AG09309 (cell line): ENCODE data around the gene ZNRF3.

Experiments
- DNase-seq: peaks from one replicate; pipeline ENCODE4 v3.0.0-alpha.2; 2010; ENCODE audit warnings: low read depth
- H3K4me3 ChIP-seq: 2 replicates; pipeline ENCODE4 v1.5.1; 2011; ENCODE audit warnings: mild to moderate bottlenecking, low read depth, low read length, moderate library complexity; ENCODE audit not compliant: control insufficient read depth
- TF ChIP-seq, protein P1 (sequence below): IDR thresholded peaks from 2 replicates; pipeline ENCODE4 v1.5.1; 2011; ENCODE audit warnings: mild to moderate bottlenecking, low read depth, low read length, inconsistent platforms; ENCODE audit not compliant: insufficient read depth, control insufficient read depth; ENCODE audit errors: missing control alignments

Gene ZNRF3

DNA sequence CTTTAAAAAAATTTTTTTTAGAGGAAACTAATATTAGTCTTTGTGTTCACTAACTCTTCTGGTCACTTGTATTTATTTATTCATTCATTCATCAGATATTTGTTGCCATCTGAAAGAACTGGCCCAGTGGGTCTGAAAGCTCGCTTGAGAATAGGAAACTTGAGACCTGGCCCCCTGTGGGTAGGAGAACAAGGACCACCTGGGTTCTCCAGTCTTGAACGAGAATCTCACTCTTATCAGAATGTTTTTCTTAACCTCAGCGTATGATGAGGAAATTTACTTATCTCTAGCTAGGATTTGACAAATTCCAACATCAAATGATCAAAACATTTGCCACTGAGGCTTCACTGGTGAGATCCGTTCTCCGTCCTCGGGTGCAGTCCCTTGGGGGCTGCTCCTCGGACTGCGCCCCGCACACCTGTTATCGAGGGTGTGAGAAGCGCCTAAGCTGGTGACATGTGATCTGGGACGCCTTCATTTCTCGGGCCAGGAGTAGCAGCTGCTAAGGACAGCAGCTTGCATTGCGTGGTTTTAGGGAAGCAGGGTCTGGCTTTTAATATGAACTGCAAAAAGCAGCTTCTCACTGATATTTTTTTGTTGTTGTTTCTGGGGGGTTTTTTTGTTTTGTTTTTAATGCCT, 171.9 kb downstream of the ZNRF3 start:
- DNase-seq = no peak
- H3K4me3 ChIP-seq = no peak overlapping the region
- TF ChIP-seq, protein P1, sequence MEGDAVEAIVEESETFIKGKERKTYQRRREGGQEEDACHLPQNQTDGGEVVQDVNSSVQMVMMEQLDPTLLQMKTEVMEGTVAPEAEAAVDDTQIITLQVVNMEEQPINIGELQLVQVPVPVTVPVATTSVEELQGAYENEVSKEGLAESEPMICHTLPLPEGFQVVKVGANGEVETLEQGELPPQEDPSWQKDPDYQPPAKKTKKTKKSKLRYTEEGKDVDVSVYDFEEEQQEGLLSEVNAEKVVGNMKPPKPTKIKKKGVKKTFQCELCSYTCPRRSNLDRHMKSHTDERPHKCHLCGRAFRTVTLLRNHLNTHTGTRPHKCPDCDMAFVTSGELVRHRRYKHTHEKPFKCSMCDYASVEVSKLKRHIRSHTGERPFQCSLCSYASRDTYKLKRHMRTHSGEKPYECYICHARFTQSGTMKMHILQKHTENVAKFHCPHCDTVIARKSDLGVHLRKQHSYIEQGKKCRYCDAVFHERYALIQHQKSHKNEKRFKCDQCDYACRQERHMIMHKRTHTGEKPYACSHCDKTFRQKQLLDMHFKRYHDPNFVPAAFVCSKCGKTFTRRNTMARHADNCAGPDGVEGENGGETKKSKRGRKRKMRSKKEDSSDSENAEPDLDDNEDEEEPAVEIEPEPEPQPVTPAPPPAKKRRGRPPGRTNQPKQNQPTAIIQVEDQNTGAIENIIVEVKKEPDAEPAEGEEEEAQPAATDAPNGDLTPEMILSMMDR = no peak

- H3K4me3 ChIP-seq = no peak overlapping the region
- TF ChIP-seq, protein P1 = no peak
- DNase-seq = no peak
Observed at GRCh38 chr22:29056472-29056871, 173.1 kb downstream of the ZNRF3 start.

- TF ChIP-seq, protein P1 = no peak
- DNase-seq = no peak
- H3K4me3 ChIP-seq = no peak overlapping the region
Observed at GRCh38 chr22:29060251-29060869, 177.0 kb downstream of the ZNRF3 start.

DNA sequence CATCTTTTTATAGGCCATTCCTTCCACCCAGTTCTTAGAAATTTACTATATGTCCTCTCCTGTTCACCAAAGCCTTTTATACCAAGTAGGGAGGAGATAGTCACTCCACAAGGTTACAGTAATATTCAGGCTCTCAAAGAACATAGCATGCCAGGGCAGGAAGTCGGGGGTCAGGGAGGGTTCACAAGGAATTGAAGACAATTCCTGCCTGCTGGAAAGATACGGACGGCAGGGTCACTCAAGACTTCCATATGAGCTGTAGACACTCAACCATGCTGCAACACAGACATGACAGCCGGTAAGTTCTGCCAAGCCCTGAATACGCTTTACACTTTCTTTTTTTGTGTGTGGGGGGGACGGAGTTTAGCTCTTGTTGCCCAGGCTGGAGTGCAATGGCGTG, 177.6 kb downstream of the ZNRF3 start:
- DNase-seq = no peak
- no peak overlapping the region for H3K4me3 ChIP-seq
- TF ChIP-seq, protein P1 = no peak

- no peak for DNase-seq
- no peak within 1 kb of the TSS for H3K4me3 ChIP-seq
- TF ChIP-seq, protein P1 = no peak
Observed at GRCh38 chr22:29061773-29062172, 178.4 kb downstream of the ZNRF3 start, which contains the start of gene C22orf31. TSS of gene C22orf31 (minus strand) at chr22:29061831. CDS start at chr22:29061792, 39 bp downstream.

GRCh38 chr22:29062286-29062821, 179.0 kb downstream of the ZNRF3 start:
- H3K4me3 ChIP-seq = no peak overlapping the region
- no peak for DNase-seq
- TF ChIP-seq, protein P1 = no peak
